K562 (cell line): Measurements from ENCODE around the gene HYI. TPM values are rescaled to one million over a fixed set of nuclear protein-coding genes. Genes with fewer than 3 reads are reported as not detected.

ENCODE experiments used
- ATAC-seq: fragments of 200-7000 bp; cut with Tn5 transposase; 3 replicates; pipeline ENCODE4 v1.9.1; 2020; ENCODE audit warnings: moderate library complexity
- BruUV-seq: library from RNA; stranded (reverse); fragments of 400-500 nt; replicated peaks from 2 replicates; lab custom pipeline; 2021; lab: Mats Ljungman, UMichigan
- CTCF ChIA-PET: fragments of 300-600 bp; formaldehyde crosslinking; extraction: SDS; loops from one replicate; lab custom pipeline; 2021; ENCODE audit warnings: low intra/inter-chr PET ratio; lab: Yijun Ruan, JAX
- POLR2A ChIA-PET: fragments of 300-600, 350-650 bp; sonication (Branson Sonifier 250); formaldehyde crosslinking; extraction: SDS; loops from one replicate; lab custom pipeline; 2021; ENCODE audit warnings: antibody characterized with exemption, inconsistent platforms; lab: Yijun Ruan, JAX
- DNase-seq, 4 experiments: peaks; one replicate each; pipeline versions ENCODE4 v3.0.0 to v3.0.0-alpha.2; 2011 to 2018; ENCODE audit warnings: low spot score in 3 of 4, mixed read lengths in 3 of 4; ENCODE audit errors: extremely low read depth in 1 of 4
- FAIRE-seq: peaks from 2 replicates; lab custom pipeline; 2011; peaks lifted over from hg19 to GRCh38; lab: Jason Lieb, UNC
- H2AFZ ChIP-seq: 2 replicates; pipeline ENCODE4 v1.6.0; 2011; ENCODE audit warnings: low read depth, low read length, control low read depth, inconsistent platforms
- H3K27ac ChIP-seq: fragments of 200-600 bp; 3 replicates; pipeline ENCODE4 v1.8.0; 2011; ENCODE audit warnings: low read depth, mild to moderate bottlenecking, control low read depth, inconsistent platforms, low read length, moderate library complexity, mixed read lengths; ENCODE audit errors: extremely low read depth
- H3K27me3 ChIP-seq, 2 experiments: fragments of 300-600 bp in 1 of 2; 2 replicates in 1 of 2; 3 replicates in 1 of 2; pipeline versions ENCODE4 v1.6.0 to v1.8.0; 2011; ENCODE audit warnings: inconsistent platforms in 2 of 2, low read length in 2 of 2, mild to moderate bottlenecking in 1 of 2, mixed read lengths in 1 of 2, moderate library complexity in 1 of 2; ENCODE audit not compliant: control insufficient read depth in 2 of 2, insufficient read depth in 2 of 2
- H3K36me3 ChIP-seq: fragments of 300-600 bp; 3 replicates; pipeline ENCODE4 v1.8.0; 2011; ENCODE audit warnings: mild to moderate bottlenecking, low read length, inconsistent platforms; ENCODE audit not compliant: control insufficient read depth, insufficient read depth
- H3K4me1 ChIP-seq, 2 experiments: fragments of 200-600 bp in 1 of 2; replicated peaks in 1 of 2; 2 replicates in 1 of 2; 3 replicates in 1 of 2; pipeline versions ENCODE4 v1.5.1 to v1.8.0; 2011; ENCODE audit warnings: inconsistent platforms in 2 of 2, low read length in 2 of 2, mild to moderate bottlenecking in 1 of 2, mixed read lengths in 1 of 2, moderate library complexity in 1 of 2; ENCODE audit not compliant: control insufficient read depth in 2 of 2, insufficient read depth in 2 of 2
- H3K4me2 ChIP-seq: 2 replicates; pipeline ENCODE4 v1.6.1; 2011; ENCODE audit warnings: low read length, control low read depth, inconsistent platforms, mixed read lengths; ENCODE audit not compliant: insufficient read depth
- H3K4me3 ChIP-seq: fragments of 200-600 bp; sonication (generic), shearing (Covaris generic); 2 replicates; pipeline ENCODE4 v1.5.1; 2016; ENCODE audit warnings: control low read depth, inconsistent platforms
- H3K79me2 ChIP-seq: fragments of 200-600 bp; 3 replicates; pipeline ENCODE4 v1.8.0; 2011; ENCODE audit warnings: low read length, inconsistent platforms; ENCODE audit not compliant: control insufficient read depth, insufficient read depth
- H3K9ac ChIP-seq, 2 experiments: 2 replicates each; pipeline versions ENCODE4 v1.6.0 to v1.6.1; 2011; ENCODE audit warnings: low read depth in 2 of 2, low read length in 2 of 2, control low read depth in 1 of 2, inconsistent platforms in 1 of 2, mild to moderate bottlenecking in 1 of 2, mixed read lengths in 1 of 2; ENCODE audit not compliant: insufficient read depth in 1 of 2
- H3K9me1 ChIP-seq: one replicate; pipeline ENCODE4 v1.6.0; 2011; ENCODE audit warnings: inconsistent platforms, mild to moderate bottlenecking, low read length, moderate library complexity; ENCODE audit not compliant: control insufficient read depth, insufficient read depth
- H3K9me3 ChIP-seq: replicated peaks from 2 replicates; pipeline ENCODE4 v1.5.1; 2011; ENCODE audit warnings: low read depth, low read length, inconsistent platforms; ENCODE audit not compliant: control insufficient read depth, insufficient read depth
- H4K20me1 ChIP-seq: replicated peaks from 2 replicates; pipeline ENCODE4 v1.6.1; 2011; ENCODE audit warnings: low read length, inconsistent platforms, mixed read lengths; ENCODE audit not compliant: control insufficient read depth, insufficient read depth
- ATF3 ChIP-seq, 2 experiments: fragments of 450-650 bp in 1 of 2; sonication (generic) in 1 of 2; formaldehyde crosslinking in 1 of 2; IDR thresholded peaks in 1 of 2; conservative IDR thresholded peaks in 1 of 2; 2 replicates each; pipeline versions ENCODE4 v1.6.1 to v1.8.1; 2016 to 2023; ENCODE audit warnings: mild to moderate bottlenecking in 2 of 2, moderate library complexity in 2 of 2, inconsistent platforms in 1 of 2, missing genetic modification reagents in 1 of 2
- ATF4 ChIP-seq: fragments of 450-650 bp; formaldehyde crosslinking; IDR thresholded peaks from 2 replicates; pipeline ENCODE4 v1.4.0; 2022; ENCODE audit warnings: mild to moderate bottlenecking, moderate library complexity
- CEBPB ChIP-seq: fragments of 450-650 bp; IDR thresholded peaks from 2 replicates; pipeline ENCODE4 v1.6.1; 2016; ENCODE audit warnings: missing genetic modification characterization, missing compliant biosample characterization
- CEBPG ChIP-seq, 3 experiments: fragments of 200-800 bp in 1 of 3; sonication (Bioruptor generic) in 1 of 3; sonication (generic) in 1 of 3; formaldehyde crosslinking in 1 of 3; IDR thresholded peaks in 2 of 3; conservative IDR thresholded peaks in 1 of 3; 2 replicates each; pipeline versions ENCODE4 v1.6.1 to v1.8.0; 2016 to 2022; ENCODE audit warnings: missing compliant biosample characterization in 2 of 3, missing genetic modification characterization in 2 of 3, mild to moderate bottlenecking in 1 of 3, missing genetic modification reagents in 1 of 3
- CREM ChIP-seq: IDR thresholded peaks from 2 replicates; pipeline ENCODE4 v1.6.1; 2014; ENCODE audit warnings: antibody characterized with exemption, low read depth
- FOSL1 ChIP-seq: fragments of 200-800 bp; sonication (Bioruptor generic); conservative IDR thresholded peaks from 2 replicates; pipeline ENCODE4 v1.6.1; 2016; ENCODE audit warnings: missing genetic modification characterization, missing compliant biosample characterization
- GABPB1 ChIP-seq: sonication (generic); formaldehyde crosslinking; IDR thresholded peaks from 2 replicates; pipeline ENCODE4 v1.8.0; 2022; ENCODE audit warnings: mild to moderate bottlenecking, missing genetic modification reagents
- IRF9 ChIP-seq: fragments of 450-650 bp; IDR thresholded peaks from 2 replicates; pipeline ENCODE4 v1.6.1; 2016; ENCODE audit warnings: missing biosample characterization, missing genetic modification characterization
- KAT8 ChIP-seq: fragments of 450-650 bp; IDR thresholded peaks from 2 replicates; pipeline ENCODE4 v1.6.1; 2016; ENCODE audit warnings: low read depth, mild to moderate bottlenecking
- NKRF ChIP-seq: fragments of 450-650 bp; IDR thresholded peaks from 2 replicates; pipeline ENCODE4 v1.6.1; 2016; ENCODE audit warnings: borderline replicate concordance
- NR3C1 ChIP-seq: sonication (generic); formaldehyde crosslinking; IDR thresholded peaks from 2 replicates; pipeline ENCODE4 v1.8.1; 2022; ENCODE audit warnings: missing genetic modification reagents
- POLR3G ChIP-seq: IDR thresholded peaks from 2 replicates; pipeline ENCODE4 v1.6.1; 2011; ENCODE audit not compliant: insufficient read length, insufficient replicate concordance; ENCODE audit errors: extremely low read depth
- SP2 ChIP-seq: IDR thresholded peaks from 2 replicates; pipeline ENCODE4 v1.6.1; 2011; ENCODE audit warnings: mild to moderate bottlenecking, low read depth, low read length, moderate library complexity; ENCODE audit not compliant: poor library complexity, severe bottlenecking; ENCODE audit errors: extremely low read depth
- XRCC3 ChIP-seq: fragments of 450-650 bp; IDR thresholded peaks from 2 replicates; pipeline ENCODE4 v1.6.1; 2017; ENCODE audit warnings: mild to moderate bottlenecking, moderate library complexity
- ZC3H8 ChIP-seq: fragments of 450-650 bp; IDR thresholded peaks from 2 replicates; pipeline ENCODE4 v1.6.1; 2017
- ZNF511 ChIP-seq: sonication (generic); formaldehyde crosslinking; IDR thresholded peaks from 2 replicates; pipeline ENCODE4 v1.8.0; 2022; ENCODE audit warnings: mild to moderate bottlenecking, missing genetic modification reagents
- ZSCAN32 ChIP-seq: fragments of 450-650 bp; formaldehyde crosslinking; IDR thresholded peaks from 2 replicates; pipeline ENCODE4 v1.4.0; 2020; ENCODE audit warnings: mild to moderate bottlenecking, moderate library complexity
- WGBS: fragments of 100-300 bp; shearing (Covaris generic); methylation state at CpG from one replicate; pipeline ENCODE4 v1.1.6; 2016; ENCODE audit warnings: low coverage, mixed read lengths; ENCODE audit not compliant: insufficient coverage; ENCODE audit errors: missing lambda C conversion rate; 5-methylcytosine and 5-hydroxymethylcytosine counted together
- in situ Hi-C: fragments of 300-500 bp; cut with MboI; formaldehyde crosslinking; loops from 4 replicates; pipeline ENCODE4 v1.15.0; 2018; ENCODE audit warnings: inconsistent platforms, mixed read lengths
- intact Hi-C: fragments of 100-400 bp; cut with micrococcal nuclease; formaldehyde crosslinking; loops from 2 replicates; pipeline ENCODE4 v1.14.2; 2022
- polyA plus RNA-seq, 8 experiments: library from polyadenylated mRNA; depleted of rRNA in 4 of 8; stranded (reverse) in 5 of 8; unstranded in 3 of 8; fragments of >200 nt; fragmentation: Nextera tagmentation in 2 of 8; fragmentation: Illumina TruSeq in 1 of 8; extraction: Ambion mirVana in 2 of 8; extraction: Trizol in 1 of 8; gene quantifications; 2 replicates each; pipeline versions ENCODE4 v1.2.1 to v1.2.3, GENCODE V29; 2011 to 2014; ENCODE audit warnings: inconsistent platforms in 1 of 8, missing spikeins in 1 of 8
- total RNA-seq, 7 experiments: library from RNA; depleted of rRNA in 6 of 7; stranded (reverse); fragments of >200 nt in 6 of 7; fragmentation: Illumina TruSeq in 2 of 7; extraction: Trizol in 2 of 7; gene quantifications; 2 replicates each; pipeline versions ENCODE4 v1.2.1 to v1.2.3, GENCODE V29; 2011 to 2021; ENCODE audit warnings: low replicate concordance in 1 of 7

Gene HYI
- total and polyA plus RNA-seq, 9 of the 15 experiments (the other 6 are each of a cell fraction or from before 2014, with no cell fraction given), result 0.04 to 4.1 (median 1.4) TPM; not detected in 1

GRCh38 chr1:43404353-43404752, 49.4 kb downstream of the HYI start:
- Histone ChIP-seq H3K9ac (peak overlapping the region in 1 of 2 experiments; percentile 18; a peak in 1 of 4 replicates), H3K27ac (no peak overlapping the region), H3K9me1 (no peaks in the 10 kb centered on the region), H2AFZ (no peak overlapping the region), H3K4me1 (peaks cover 11 to 22% of the 10 kb centered on the region in 2 experiments; a peak in 4 of 5 replicates), H3K79me2 (no peaks in the 10 kb centered on the region), H3K4me3 (no peak overlapping the region), H3K9me3 (no peaks in the 10 kb centered on the region), H4K20me1 (peaks cover 27% of the 10 kb centered on the region), H3K4me2 (no peak overlapping the region), H3K27me3 (no peaks in the 10 kb centered on the region), H3K36me3 (peaks cover 39% of the 10 kb centered on the region)
- POLR2A ChIA-PET, result no interaction called here
- CTCF ChIA-PET, result no interaction called here
- in situ Hi-C loops (no loop called here), intact Hi-C loops (no loop called here)
- no TSS peak for BruUV-seq
- no peak for FAIRE-seq
- WGBS, result 90% methylated on average over 6 of the region's 6 CpGs
- ATAC-seq, result no peak
- DNase-seq, result no peak
- TF ChIP-seq KAT8, result no peak
- TF ChIP-seq ZSCAN32, result peak; percentile 79; the same call in 1 of the 2 replicates
- TF ChIP-seq POLR3G, result no peak
- TF ChIP-seq ATF4 (CRISPR knock-in tag), result peak; percentile 84
- TF ChIP-seq CEBPB, result peak; percentile 82
- TF ChIP-seq FOSL1 (tag), result no peak
- no peak for TF ChIP-seq NR3C1 (CRISPR knock-in tag)
- TF ChIP-seq CEBPG (CRISPR knock-in tag; IDR thresholded peaks at IDR 0.05), result peak; percentile 64
- TF ChIP-seq CEBPG (tag; conservative IDR thresholded peaks at IDR 0.05 in 1 of 2, IDR thresholded peaks at IDR 0.05 in 1 of 2), result peak; percentile 84 to 92
- TF ChIP-seq GABPB1 (CRISPR knock-in tag), result no peak
- no peak for TF ChIP-seq ZC3H8
- no peak for TF ChIP-seq ZNF511
- TF ChIP-seq XRCC3, result no peak
- TF ChIP-seq CREM, result no peak
- peak; percentile 66; the same call in 1 of the 2 replicates for TF ChIP-seq IRF9 (tag)
- no peak for TF ChIP-seq SP2
- no peak for TF ChIP-seq NKRF
- peak; percentile 87 for TF ChIP-seq ATF3 (IDR thresholded peaks at IDR 0.05)
- TF ChIP-seq ATF3 (CRISPR knock-in tag; conservative IDR thresholded peaks at IDR 0.05), result no peak
